HepG2 (cell line): ENCODE measurements around the gene SMARCC1. TPM values are rescaled to one million over a fixed set of nuclear protein-coding genes. Genes with fewer than 3 reads are reported as not detected.

Source experiments
- ASH2L ChIP-seq: fragments of 300-600, 200-600 bp; sonication (generic); IDR thresholded peaks from 2 replicates; pipeline ENCODE4 v1.7.0; 2017; ENCODE audit warnings: low read depth, mild to moderate bottlenecking, moderate library complexity, mixed read lengths, low read length; ENCODE audit not compliant: insufficient read length
- ATF7 ChIP-seq, 2 experiments: fragments of 450-650 bp in 1 of 2; sonication (generic) in 1 of 2; formaldehyde crosslinking in 1 of 2; IDR thresholded peaks; 2 replicates each; pipeline versions ENCODE4 v1.4.0 to v1.6.1; 2016 to 2020; ENCODE audit warnings: antibody characterized with exemption in 1 of 2, mild to moderate bottlenecking in 1 of 2, missing genetic modification reagents in 1 of 2
- CAMTA2 ChIP-seq: sonication (generic); formaldehyde crosslinking; IDR thresholded peaks from 2 replicates; pipeline ENCODE4 v1.4.0; 2020; ENCODE audit warnings: mild to moderate bottlenecking, missing genetic modification reagents, borderline replicate concordance
- CREB1 ChIP-seq, 2 experiments: fragments of 450-650 bp in 1 of 2; IDR thresholded peaks; 2 replicates each; pipeline ENCODE4 v1.6.1; 2016 to 2017; ENCODE audit warnings: control low read depth in 1 of 2, mild to moderate bottlenecking in 1 of 2, missing compliant biosample characterization in 1 of 2, missing genetic modification characterization in 1 of 2
- HES4 ChIP-seq: sonication (generic); formaldehyde crosslinking; IDR thresholded peaks from 2 replicates; pipeline ENCODE4 v1.9.0; 2021; ENCODE audit warnings: mild to moderate bottlenecking, missing genetic modification reagents, borderline replicate concordance
- HOMEZ ChIP-seq: IDR thresholded peaks from 2 replicates; pipeline ENCODE4 v1.6.1; 2016; ENCODE audit warnings: low read depth
- MEF2D ChIP-seq: sonication (generic); formaldehyde crosslinking; IDR thresholded peaks from 2 replicates; pipeline ENCODE4 v1.5.1; 2020; ENCODE audit warnings: mild to moderate bottlenecking, missing genetic modification reagents
- PBX3 ChIP-seq: sonication (generic); formaldehyde crosslinking; IDR thresholded peaks from 2 replicates; pipeline ENCODE4 v1.8.1; 2023; ENCODE audit warnings: missing genetic modification reagents, inconsistent platforms, borderline replicate concordance
- PHF8 ChIP-seq: sonication (generic); formaldehyde crosslinking; IDR thresholded peaks from 2 replicates; pipeline ENCODE4 v1.5.0; 2020; ENCODE audit warnings: missing genetic modification reagents
- POLR2AphosphoS5 ChIP-seq: IDR thresholded peaks from 2 replicates; pipeline ENCODE4 v1.6.1; 2012; ENCODE audit warnings: low read depth, low read length
- SAP130 ChIP-seq: IDR thresholded peaks from 2 replicates; pipeline ENCODE4 v1.6.1; 2016; ENCODE audit warnings: low read depth
- SRY ChIP-seq: sonication (generic); formaldehyde crosslinking; IDR thresholded peaks from 2 replicates; pipeline ENCODE4 v1.8.0; 2022; ENCODE audit warnings: mild to moderate bottlenecking, missing genetic modification reagents
- TEAD2 ChIP-seq: sonication (generic); formaldehyde crosslinking; IDR thresholded peaks from 2 replicates; pipeline ENCODE4 v1.9.0; 2021; ENCODE audit warnings: missing genetic modification reagents
- TSC22D2 ChIP-seq: sonication (generic); formaldehyde crosslinking; IDR thresholded peaks from 2 replicates; pipeline ENCODE4 v1.5.1; 2020; ENCODE audit warnings: missing genetic modification reagents, mild to moderate bottlenecking, borderline replicate concordance
- ZBTB4 ChIP-seq: sonication (generic); formaldehyde crosslinking; IDR thresholded peaks from 2 replicates; pipeline ENCODE4 v1.4.0; 2020; ENCODE audit warnings: missing genetic modification reagents, mild to moderate bottlenecking, borderline replicate concordance
- ZBTB8A ChIP-seq: sonication (generic); formaldehyde crosslinking; IDR thresholded peaks from 2 replicates; pipeline ENCODE4 v1.4.0; 2020; ENCODE audit warnings: mild to moderate bottlenecking, low read depth, missing genetic modification reagents, borderline replicate concordance
- ZNF512 ChIP-seq: sonication (generic); formaldehyde crosslinking; IDR thresholded peaks from 2 replicates; pipeline ENCODE4 v1.4.0; 2020; ENCODE audit warnings: mild to moderate bottlenecking, missing genetic modification reagents
- ZNF773 ChIP-seq: sonication (generic); formaldehyde crosslinking; IDR thresholded peaks from 2 replicates; pipeline ENCODE4 v1.4.0; 2020; ENCODE audit warnings: missing genetic modification reagents, borderline replicate concordance
- ZNF775 ChIP-seq: sonication (generic); formaldehyde crosslinking; IDR thresholded peaks from 2 replicates; pipeline ENCODE4 v1.4.0; 2020; ENCODE audit warnings: missing genetic modification reagents, mild to moderate bottlenecking, moderate library complexity, borderline replicate concordance
- ZNF777 ChIP-seq: sonication (generic); formaldehyde crosslinking; IDR thresholded peaks from 2 replicates; pipeline ENCODE4 v1.4.0; 2020; ENCODE audit warnings: missing genetic modification reagents
- polyA plus RNA-seq, 8 experiments: library from polyadenylated mRNA; depleted of rRNA in 3 of 8; stranded (reverse) in 7 of 8; unstranded in 1 of 8; fragments of >200 nt; fragmentation: Illumina TruSeq in 4 of 8; extraction: Trizol in 4 of 8; gene quantifications; 2 replicates each; pipeline versions ENCODE4 v1.2.1 to v1.2.3, GENCODE V29; 2011 to 2016; ENCODE audit warnings: low read depth in 4 of 8, missing spikeins in 1 of 8, mixed read lengths in 1 of 8; ENCODE audit not compliant: insufficient read depth in 1 of 8
- total RNA-seq, 5 experiments: library from RNA; depleted of rRNA; stranded (reverse); fragments of >200 nt; fragmentation: Illumina TruSeq; extraction: Trizol; gene quantifications; 2 replicates each; pipeline ENCODE4 v1.2.3, GENCODE V29; 2016; ENCODE audit warnings: low read depth in 1 of 5

SMARCC1 gene
- total and polyA plus RNA-seq, 2 of the 13 experiments (the other 11 are each of a cell fraction or from before 2014, with no cell fraction given): 47.9 to 58.4 TPM

- TF ChIP-seq ASH2L (peak; percentile 90), CREB1 (IDR thresholded peaks at IDR 0.05) (no peak), CREB1 (CRISPR knock-in tag; IDR thresholded peaks at IDR 0.05) (no peak), PBX3 (CRISPR knock-in tag) (no peak), TEAD2 (CRISPR knock-in tag) (no peak), ZNF773 (CRISPR knock-in tag) (0 out of 2 replicates have a peak, but pooled peaks have one; percentile 78), HES4 (CRISPR knock-in tag) (peak; percentile 84; the same call in 1 of the 2 replicates), ZNF512 (CRISPR knock-in tag) (no peak), CAMTA2 (0 out of 2 replicates have a peak, but pooled peaks have one; percentile 49), ZBTB8A (CRISPR knock-in tag) (no peak), TSC22D2 (CRISPR knock-in tag) (peak; percentile 44; the same call in 1 of the 2 replicates), ZNF775 (CRISPR knock-in tag) (no peak), ZBTB4 (CRISPR knock-in tag) (no peak), SAP130 (CRISPR knock-in tag) (peak; percentile 90), ZNF777 (CRISPR knock-in tag) (peak; percentile 67; the same call in 1 of the 2 replicates), POLR2AphosphoS5 (peak; percentile 60), PHF8 (CRISPR knock-in tag) (peak; percentile 97), ATF7 (IDR thresholded peaks at IDR 0.05) (no peak), ATF7 (CRISPR knock-in tag; IDR thresholded peaks at IDR 0.05) (no peak), HOMEZ (CRISPR knock-in tag) (no peak), SRY (CRISPR knock-in tag) (peak; percentile 73; the same call in 1 of the 2 replicates), MEF2D (no peak)
Observed at GRCh38 chr3:47824541-47825473, 43.1 kb upstream of the SMARCC1 start (continued).
